UCSD-AML1 (cell line): ENCODE results near the gene PRLH.

Experiments used
- DNase-seq: peaks from one replicate; lab custom pipeline; 2025; ENCODE audit not compliant: unreplicated experiment; lab: John Stamatoyannopoulos, UW

Gene PRLH, protein sequence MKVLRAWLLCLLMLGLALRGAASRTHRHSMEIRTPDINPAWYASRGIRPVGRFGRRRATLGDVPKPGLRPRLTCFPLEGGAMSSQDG

DNA sequence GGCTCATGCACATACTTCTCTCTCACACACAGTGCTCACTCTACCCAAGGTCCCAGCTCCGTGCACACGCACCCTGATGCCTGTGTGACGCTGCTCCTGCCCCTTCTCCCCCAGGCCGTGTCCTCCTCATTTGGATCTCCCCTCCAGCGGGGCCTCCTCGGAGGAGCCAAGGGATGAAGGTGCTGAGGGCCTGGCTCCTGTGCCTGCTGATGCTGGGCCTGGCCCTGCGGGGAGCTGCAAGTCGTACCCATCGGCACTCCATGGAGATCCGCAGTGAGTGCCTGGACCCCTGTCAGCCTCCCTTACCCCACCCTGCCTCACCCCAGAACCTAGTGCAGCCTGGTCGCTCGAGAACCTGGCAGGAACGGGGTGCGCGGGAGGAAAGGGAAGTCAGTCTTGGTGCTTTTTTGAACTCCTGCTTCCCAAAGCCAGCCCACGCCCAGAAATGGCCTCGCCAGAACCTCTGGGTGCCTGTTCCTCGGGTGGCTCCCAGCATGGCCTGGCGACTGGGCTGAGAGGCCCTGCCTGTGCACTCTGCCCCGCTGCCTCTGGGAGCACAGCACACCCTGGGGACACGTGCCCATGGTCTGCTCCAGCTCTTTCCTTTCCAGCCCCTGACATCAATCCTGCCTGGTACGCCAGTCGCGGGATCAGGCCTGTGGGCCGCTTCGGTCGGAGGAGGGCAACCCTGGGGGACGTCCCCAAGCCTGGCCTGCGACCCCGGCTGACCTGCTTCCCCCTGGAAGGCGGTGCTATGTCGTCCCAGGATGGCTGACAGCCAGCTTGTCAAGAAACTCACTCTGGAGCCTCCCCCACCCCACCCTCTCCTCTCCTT is at the start of gene PRLH:
TSS of gene PRLH (plus strand) at position 174 of the 835 bp plus-strand sequence. CDS start at position 174, 0 bp downstream.
- no peak for DNase-seq

DNA sequence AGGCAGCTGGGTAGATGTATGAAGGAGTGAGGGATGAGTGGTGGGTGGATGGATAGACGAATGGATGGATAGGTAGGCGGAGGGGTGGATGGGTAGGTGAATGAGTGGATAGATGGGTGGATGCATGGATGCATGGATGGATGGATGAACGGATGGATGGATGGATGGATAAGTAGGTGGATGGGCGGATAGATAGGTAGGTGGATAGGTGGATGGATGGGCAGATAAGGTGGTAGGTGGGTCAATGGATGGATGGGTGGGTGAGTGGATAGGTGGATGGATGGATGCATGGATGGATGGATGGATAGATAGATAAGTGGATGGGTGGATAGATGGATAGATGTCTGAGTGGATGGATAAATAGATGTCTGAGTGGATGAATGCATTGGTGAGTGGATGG is 49.2 kb upstream of the PRLH start:
- DNase-seq: no peak

DNA sequence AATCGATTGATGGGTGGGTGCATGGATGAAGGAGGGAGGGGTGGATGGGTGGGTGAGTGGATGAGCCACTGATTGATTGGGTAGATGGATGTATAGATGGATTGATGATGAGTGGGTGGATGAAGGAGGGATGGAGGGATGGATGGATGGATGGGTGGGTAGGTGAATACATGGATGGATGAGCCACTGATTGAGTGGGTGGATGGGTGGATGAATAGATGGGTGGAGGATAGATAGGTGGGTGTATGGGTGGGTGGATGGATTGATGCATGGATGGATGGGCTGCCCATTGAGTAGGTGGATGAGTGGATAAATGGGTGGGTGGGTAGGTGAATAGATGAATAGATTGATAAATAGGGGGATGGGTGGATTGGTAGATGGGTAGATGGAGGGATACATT is 48.4 kb upstream of the PRLH start:
- DNase-seq: no peak

DNA sequence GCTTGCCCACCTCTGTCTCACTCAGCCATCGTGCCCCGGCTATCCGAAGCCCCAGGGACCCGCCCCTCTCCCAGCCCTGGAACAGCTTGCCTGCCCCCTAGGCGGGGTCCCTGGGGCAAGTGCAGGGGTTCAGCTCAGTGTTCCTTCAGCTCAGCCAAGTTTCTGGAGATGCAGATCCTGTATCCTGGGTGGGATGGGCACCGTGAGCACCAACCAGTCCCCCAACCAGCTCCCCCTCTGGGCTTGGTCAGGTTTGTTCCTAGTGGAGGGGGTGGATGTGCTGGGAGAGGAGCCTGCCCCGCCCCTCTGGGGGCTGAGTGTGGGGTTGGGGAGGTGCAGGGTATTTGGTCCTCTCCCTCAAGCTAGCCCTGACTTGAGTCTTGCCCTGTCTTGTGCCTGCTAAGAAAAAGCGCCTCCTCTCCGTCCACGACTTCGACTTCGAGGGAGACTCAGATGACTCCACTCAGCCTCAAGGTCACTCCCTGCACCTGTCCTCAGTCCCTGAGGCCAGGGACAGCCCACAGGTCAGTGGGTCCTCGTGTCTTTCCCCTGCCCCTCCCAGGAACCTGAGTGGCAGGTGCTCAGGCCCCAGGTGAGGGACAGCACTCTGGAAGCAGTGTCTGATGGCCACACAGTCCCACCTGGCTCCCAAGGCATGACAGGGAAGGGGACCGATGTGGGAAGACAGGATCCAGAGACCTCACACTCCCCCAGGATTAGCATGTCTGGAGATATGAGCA is 46.7 kb upstream of the PRLH start:
- DNase-seq: no peak

DNA sequence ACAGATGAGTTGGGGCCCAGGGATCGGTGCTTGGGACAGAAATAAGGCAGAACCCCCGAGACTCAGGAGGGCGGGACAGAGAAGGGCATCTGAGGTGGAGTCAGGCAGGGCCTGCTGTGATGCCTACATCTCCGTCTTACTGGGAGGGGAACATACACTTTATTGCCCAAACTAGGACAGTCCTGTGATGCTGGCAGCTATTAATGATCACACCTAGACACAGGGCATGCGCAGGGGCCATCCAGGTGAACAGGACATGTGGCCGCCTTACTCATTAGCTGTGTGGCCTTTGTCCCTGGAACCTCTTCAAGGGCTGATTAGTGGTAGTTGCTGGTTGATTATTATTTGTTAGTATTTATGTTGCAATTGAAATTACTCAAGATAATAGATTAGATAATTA is 46.1 kb upstream of the PRLH start:
- no peak for DNase-seq

DNA sequence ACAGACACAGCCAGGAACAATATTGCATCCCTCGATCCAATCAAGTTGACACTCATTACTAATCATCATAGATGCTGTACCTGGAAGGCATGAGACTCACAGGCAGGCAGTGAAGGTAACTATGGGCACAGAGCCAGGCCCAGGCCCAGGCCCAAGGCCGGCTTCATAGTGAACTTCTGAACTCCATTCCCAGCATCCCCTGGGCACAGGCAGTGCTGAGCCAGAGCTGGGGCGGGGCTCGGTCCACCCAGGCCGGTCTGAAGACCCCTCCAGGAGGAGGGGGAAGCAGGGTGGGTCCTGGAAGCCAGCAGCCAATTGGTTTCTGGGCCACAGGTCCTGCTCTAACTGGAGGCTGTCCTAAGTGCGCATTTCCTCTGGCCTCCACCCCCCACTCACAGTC is 41.7 kb upstream of the PRLH start:
- no peak for DNase-seq

DNA sequence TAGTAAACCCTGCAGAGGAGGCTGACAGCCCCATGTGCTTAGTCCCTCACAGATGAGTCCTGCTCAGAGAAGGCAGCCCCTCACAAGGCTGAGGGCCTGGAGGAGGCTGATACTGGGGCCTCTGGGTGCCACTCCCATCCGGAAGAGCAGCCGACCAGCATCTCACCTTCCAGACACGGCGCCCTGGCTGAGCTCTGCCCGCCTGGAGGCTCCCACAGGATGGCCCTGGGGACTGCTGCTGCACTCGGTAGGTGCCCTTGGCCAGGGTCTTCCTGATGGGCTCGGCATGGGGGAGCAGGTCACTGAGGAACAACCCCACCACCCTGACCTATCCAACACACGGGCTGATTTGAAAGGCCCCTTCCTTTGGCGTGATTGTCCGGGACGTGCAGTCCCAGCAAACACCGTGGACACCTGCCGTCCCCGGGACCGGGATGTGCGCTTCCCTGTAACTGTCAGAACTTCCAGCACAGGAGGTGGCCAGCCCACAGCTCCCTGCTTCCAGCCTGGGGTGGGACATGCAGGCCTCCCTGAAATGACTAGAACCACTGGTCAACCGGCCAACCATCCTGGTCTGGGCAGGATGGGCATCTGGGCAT is 40.7 kb upstream of the PRLH start:
- DNase-seq: no peak

DNA sequence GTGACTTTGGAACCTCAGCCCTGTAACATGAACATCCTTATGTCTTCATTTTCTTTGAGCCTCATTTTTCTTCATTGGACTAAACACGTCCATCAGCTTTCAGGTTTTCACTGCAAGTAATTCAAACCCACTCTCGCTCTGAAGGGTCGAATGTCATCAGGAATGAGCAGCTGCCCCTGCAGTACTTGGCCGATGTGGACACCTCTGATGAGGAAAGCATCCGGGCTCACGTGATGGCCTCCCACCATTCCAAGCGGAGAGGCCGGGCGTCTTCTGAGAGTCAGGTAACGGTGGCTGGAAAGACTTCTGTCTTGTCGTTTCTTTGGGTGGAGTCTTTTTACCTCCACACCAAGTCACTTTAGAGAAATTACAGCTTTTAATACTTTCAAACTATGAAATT is 39.1 kb upstream of the PRLH start:
- no peak for DNase-seq

DNA sequence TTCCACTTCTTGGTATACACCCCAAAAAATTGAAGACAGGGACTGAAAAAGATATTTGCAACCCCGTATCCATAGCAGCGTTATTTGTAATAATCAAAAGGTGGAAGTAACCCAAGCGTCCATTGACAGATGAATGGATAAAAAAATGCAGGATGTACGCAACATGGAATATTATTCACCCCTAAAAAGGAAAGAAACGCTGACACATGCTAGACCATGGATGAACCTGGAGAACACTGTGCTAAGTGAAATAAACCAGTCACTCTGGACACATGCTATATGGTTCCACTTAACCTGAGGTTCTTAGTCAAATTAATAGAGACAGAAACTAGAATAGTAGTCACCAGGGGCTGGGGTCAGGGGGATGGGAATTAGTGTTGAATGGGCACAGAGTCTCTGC is 38.6 kb upstream of the PRLH start:
- DNase-seq: no peak

DNA sequence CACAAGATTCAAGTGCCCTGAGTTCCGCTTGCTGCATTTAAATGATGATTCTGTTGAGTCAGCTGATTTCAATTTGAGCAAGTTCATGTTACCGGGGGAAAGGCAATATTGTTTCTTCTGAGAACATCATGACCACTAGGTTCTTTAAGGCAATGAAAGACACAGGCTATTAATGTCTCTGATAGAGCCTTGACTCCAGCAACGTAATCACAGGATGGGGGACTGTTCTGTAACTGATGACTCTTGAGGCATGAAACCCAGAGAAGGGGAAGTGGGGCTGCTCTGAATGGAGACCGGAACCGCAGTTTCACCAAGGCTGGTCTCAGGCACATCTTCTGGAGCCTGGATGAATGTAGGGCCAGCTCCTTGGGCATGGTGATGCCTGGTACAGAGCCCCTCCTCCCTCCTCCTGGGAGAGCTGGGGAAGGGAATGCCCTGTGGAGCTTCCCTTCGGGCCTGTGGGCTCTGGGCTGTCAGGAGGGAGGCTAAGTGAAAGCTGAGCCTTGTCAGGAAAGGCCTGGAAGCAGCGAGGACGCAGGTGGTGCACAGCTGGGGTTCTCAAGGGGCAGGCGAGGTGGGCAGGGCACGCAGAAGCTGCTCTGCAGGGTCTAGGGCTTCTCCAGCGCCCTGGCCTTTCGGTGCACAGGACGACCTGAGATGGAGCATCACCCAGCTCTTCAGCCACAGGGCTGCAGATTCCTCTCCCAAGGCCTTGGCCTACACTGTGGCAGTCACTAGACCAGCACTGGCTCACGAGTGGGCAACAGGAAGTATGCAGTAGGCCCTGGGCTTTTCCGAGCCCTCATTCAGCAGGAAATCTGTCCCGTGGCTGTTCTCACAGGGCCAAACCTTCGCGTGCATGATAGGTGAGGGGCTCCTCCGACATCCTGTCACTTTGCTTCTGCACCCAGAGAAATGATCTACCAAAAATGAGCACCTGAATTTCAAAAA is 36.6 kb upstream of the PRLH start:
- peak; percentile 36 for DNase-seq

DNA sequence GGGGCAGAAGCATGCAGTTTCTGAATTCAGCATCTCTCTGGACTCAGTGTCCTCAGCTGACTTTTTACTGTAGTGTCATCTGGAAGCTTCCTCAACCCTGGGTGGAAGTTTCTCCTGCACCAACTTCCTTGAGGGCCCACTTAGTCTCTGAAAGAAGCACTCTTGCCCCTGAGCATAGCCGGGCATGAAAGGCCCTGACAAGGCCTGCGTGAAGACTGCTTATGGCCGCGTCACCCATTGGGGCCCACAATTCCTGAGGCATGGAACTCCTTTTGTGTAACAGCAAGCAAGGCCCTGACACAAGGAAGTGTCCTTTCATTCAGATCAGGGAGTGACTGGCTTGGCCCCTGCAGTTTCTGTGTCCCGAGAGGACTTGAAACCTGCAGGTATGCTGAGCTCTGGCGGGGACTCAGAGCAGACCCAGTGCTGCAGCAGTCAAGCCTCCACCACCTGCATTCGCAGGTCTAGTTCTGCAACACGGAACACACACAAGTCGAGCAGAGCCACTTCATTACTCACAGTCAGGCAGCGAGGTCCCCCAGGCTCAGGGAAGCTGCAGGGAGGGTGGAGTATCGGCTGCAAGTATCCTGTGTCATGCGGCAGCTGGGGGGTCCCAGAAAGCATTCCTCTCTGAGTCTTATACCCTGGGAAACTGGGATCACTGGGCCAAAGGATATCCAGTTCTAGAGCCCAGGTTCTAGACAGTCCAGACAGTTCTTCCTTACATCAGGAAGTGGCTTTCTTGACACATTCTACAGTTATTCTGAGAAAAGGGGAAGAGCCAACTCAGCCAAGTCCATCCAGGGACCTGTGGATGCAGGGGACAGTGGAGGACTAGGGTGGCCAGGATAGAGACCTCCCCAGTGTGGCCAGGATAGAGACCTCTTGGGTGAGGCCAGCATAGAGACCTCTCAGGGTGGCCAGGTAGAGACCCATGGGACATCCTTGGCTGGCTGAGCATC is 35.6 kb upstream of the PRLH start:
- no peak for DNase-seq

DNA sequence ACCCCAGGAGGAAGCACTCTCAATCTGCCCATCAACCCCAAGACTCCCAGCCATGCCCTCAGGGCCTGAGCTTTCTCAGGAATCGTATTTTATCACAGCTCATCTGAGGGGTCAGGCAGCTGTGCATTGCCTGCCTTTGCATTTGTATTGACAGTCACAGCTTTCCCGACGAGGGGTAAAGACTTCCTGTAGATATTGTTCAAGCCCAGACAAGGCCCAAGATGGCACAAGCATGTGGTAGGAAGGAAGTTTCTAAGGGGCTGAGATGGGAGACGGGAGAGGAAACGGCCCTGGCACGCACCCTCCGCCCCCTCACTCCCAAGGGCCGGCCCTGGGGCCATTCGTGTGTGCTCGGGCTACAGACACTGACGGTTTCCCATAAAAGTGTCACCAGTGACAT is 34.2 kb upstream of the PRLH start:
- DNase-seq: peak; percentile 57

DNA sequence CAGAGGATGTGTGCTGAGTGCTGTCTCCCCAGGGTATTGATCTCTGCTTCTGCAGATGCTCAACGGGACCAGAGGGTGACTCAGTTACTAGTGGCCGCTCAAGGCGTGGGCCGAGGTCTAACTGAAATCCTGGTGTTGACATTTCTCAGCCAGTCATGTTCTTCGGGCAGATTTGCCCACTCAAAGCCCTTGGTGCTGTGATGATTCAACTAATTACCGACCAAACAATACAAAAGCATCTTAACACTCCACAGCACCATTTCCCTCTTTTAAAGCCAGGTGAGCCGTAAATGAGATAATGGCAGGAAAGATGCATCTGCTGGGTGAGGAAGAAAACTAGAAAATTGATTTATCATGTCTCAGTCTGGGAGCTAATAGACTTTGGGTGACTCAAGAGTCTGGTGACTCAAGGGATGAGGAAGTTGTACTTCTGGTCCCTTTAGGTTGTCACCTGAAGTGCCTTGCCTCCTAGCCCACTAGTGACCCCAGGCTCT is 32.7 kb upstream of the PRLH start:
- DNase-seq: no peak

DNA sequence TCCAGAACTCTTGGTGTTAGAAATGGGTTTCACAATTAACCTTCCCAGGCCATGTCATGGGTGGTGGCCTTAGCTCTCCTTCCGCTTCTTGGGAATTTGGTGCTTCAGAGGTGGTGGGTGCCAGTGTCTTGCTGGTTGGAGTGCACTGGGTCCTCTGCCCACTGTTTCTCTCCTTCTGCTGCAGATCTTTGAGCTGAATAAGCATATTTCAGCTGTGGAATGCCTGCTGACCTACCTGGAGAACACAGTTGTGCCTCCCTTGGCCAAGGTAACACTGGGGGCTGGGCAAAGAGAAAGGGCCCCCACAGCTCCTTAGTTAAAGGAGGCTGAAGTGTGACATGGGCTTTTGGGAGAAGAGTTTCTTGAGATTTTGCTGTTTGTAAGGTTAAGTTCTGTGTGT is 32.0 kb upstream of the PRLH start:
- DNase-seq: no peak

DNA sequence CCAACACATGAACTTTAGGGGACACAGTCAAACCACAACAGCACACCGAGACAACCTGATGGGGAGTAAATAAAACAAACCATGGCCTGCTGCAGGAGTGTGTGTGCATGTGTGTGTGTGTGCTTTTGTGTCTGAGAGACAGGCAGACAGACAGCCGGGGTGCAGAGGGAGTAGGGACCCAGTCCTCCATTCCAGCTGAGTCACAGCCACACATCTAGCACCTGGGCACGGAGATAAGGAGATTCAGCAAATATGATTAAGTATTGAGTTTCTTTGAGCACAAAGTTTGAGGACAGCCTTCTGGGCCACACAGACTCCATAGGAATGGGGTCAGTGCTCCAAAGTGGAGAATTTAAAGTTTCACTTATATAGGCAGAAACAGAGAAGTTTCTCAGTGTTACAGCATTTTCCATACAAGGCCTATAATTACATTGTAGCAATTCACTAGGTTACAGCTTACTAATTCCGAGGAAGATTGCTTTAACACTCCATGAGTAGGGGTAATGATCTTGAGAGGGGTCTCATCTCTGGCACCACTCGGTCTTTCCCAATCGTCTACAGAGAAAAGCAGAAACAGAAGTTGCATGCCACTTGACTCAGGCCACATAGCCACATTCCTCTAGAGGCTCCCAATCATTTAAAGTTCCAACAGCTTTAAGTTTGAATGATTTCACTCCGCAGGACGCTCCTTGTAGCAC is 30.8 kb upstream of the PRLH start:
- DNase-seq: no peak

DNA sequence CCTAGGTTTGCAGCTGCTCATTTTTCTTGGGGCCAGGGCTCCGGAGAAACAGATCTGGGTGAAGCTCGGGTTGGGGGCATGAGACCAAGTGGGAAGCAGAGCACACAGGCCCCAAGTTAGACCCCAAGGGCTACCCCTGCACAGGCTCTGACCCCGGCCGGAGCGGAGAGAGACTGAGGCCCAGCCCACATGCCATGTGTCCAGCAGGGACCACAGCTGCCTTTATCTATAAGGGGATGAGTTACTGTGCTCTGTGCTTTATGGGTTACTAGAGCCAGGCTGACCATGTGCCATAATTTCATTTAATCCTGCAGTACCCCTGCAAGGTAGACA is 30.3 kb upstream of the PRLH start:
- no peak for DNase-seq

DNA sequence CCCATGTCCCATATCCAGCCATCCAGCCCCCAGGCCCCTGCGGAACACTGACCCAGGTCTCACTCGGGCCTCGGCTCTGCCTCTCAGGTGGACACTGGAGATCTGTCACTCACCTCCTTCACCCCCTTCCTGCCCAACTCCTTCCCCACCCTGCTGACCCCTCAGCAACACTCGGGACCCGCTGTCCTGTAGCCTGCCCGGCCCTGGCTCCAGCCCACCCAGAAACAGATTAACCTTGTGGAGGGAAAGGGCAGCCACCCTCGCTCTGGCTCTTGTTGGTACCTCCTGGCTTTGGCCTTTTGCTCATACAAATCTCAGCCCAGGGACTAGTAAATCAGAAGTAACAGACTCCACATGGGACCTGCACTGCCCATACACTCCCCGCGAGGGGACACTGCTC is 29.8 kb upstream of the PRLH start:
- no peak for DNase-seq

DNA sequence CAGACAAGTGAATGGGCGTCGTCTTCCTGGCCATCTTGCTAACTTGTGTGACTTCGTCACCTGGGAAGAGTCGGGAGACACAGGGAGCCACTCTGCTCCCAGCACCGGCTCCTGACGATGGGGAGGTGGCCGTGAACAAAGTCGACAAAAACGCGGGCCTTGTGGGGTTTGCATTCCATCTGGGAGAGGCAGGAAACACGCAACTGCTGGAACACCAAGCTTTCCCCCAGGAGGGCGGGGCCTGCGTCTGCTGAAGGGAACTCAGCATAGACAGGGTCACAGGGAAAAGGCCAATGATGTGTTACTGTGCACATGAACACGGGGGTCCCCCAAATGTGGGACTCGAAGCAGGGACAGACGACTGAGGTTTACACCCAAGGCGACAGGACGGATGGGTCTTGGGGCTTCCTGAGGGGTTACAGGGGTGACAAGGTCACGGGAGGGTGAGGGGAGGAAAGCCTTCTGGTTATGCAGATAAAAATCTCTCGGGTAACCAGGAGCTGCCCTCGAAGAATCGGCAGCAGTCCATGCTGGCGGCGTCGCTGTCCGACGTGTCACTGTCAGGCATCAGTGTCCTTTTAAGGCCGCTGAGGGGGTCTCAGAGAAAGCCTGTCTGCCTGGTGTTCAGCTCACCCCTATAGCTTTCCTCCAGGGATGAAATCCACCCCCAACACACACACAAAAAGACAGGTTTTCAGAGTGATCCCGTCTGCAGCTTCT is 28.2 kb upstream of the PRLH start:
- no peak for DNase-seq
